ENCODE measurements around the gene MYO18B.

GRCh38 chr22:25697978-25698377, 44.0 kb upstream of the MYO18B start:
- no peak for TF ChIP-seq MAFK (IDR thresholded peaks at IDR 0.05; ENCODE audit: low read depth, low read length)
- TF ChIP-seq CTCF (conservative IDR thresholded peaks at IDR 0.05; ENCODE audit: low read depth, low read length) = no peak
- TF ChIP-seq FOS (IDR thresholded peaks at IDR 0.05; ENCODE audit: low read depth, low read length) = no peak
- TF ChIP-seq POLR2A (IDR thresholded peaks at IDR 0.05; ENCODE audit: low read depth, low read length) = no peak
- no peak for TF ChIP-seq CEBPB (IDR thresholded peaks at IDR 0.05; ENCODE audit: low read depth, low read length)
- TF ChIP-seq RAD21 (IDR thresholded peaks at IDR 0.05; ENCODE audit: low read length) = no peak
- no peak for TF ChIP-seq MXI1 (IDR thresholded peaks at IDR 0.05; ENCODE audit: borderline replicate concordance, low read depth, low read length)
- no peak for TF ChIP-seq USF2 (IDR thresholded peaks at IDR 0.05; ENCODE audit: low read depth, low read length)
